ENCODE data around the gene GALNT1.
A peak's percentile ranks its signal among the peaks of the same experiment; 100 is the strongest.

GRCh38 chr18:35661483-35662146 is 80.1 kb downstream of the GALNT1 start:
- TF ChIP-seq POLR2A (IDR thresholded peaks at IDR 0.05) (no peak), CTCF (IDR thresholded peaks at IDR 0.05 in 4 of 5, conservative IDR thresholded peaks at IDR 0.05 in 1 of 5) (peak in 1 of 5 experiments; percentile 14)

All from gastrocnemius medialis (tissue), 4 donors.